GM23248 (cell line): ENCODE data around the gene TBKBP1. TPM values are rescaled to one million over a fixed set of nuclear protein-coding genes. Genes with fewer than 3 reads are reported as not detected.

ENCODE experiments used
- DNase-seq: peaks from one replicate; pipeline ENCODE4 v3.0.0-alpha.2; 2015
- H2AFZ ChIP-seq: fragments of 200-600 bp; sonication (generic); 2 replicates; pipeline ENCODE4 v1.6.1; 2016; ENCODE audit warnings: antibody characterized with exemption
- H3F3A ChIP-seq: fragments of 200-600 bp; sonication (generic); 2 replicates; pipeline ENCODE4 v1.6.1; 2016; ENCODE audit warnings: mild to moderate bottlenecking, antibody characterized with exemption, mixed run types; ENCODE audit not compliant: insufficient read depth
- H3K27ac ChIP-seq: fragments of 200-600 bp; sonication (generic); 2 replicates; pipeline ENCODE4 v1.5.1; 2016; ENCODE audit warnings: mild to moderate bottlenecking
- H3K27me3 ChIP-seq: fragments of 200-600 bp; sonication (generic); replicated peaks from 2 replicates; pipeline ENCODE4 v1.6.1; 2016; ENCODE audit warnings: mild to moderate bottlenecking; ENCODE audit not compliant: insufficient read depth
- H3K36me3 ChIP-seq: fragments of 200-600 bp; sonication (generic); 2 replicates; pipeline ENCODE4 v1.6.1; 2016; ENCODE audit warnings: low read depth, mild to moderate bottlenecking
- H3K4me1 ChIP-seq: fragments of 200-600 bp; sonication (generic); 2 replicates; pipeline ENCODE4 v1.6.1; 2016; ENCODE audit warnings: mild to moderate bottlenecking; ENCODE audit not compliant: insufficient read depth
- H3K4me2 ChIP-seq: fragments of 200-600 bp; sonication (generic); one replicate; pipeline ENCODE4 v1.6.1; 2016; ENCODE audit warnings: mild to moderate bottlenecking; ENCODE audit not compliant: unreplicated experiment
- H3K4me3 ChIP-seq: fragments of 200-600 bp; sonication (generic); 2 replicates; pipeline ENCODE4 v1.5.1; 2016; ENCODE audit warnings: mild to moderate bottlenecking
- H3K79me2 ChIP-seq: fragments of 200-600 bp; sonication (generic); 2 replicates; pipeline ENCODE4 v1.6.1; 2016; ENCODE audit warnings: mild to moderate bottlenecking; ENCODE audit not compliant: insufficient read depth
- H3K9ac ChIP-seq: fragments of 200-600 bp; sonication (generic); 2 replicates; pipeline ENCODE4 v1.6.1; 2016; ENCODE audit warnings: mild to moderate bottlenecking
- H3K9me2 ChIP-seq: fragments of 200-600 bp; sonication (generic); 2 replicates; pipeline ENCODE4 v1.6.1; 2016; ENCODE audit warnings: mixed run types, mild to moderate bottlenecking, moderate library complexity; ENCODE audit not compliant: insufficient read depth
- H3K9me3 ChIP-seq: fragments of 200-600 bp; sonication (generic); one replicate; pipeline ENCODE4 v1.6.1; 2017; ENCODE audit warnings: low read depth
- H4K20me1 ChIP-seq: fragments of 200-600 bp; sonication (generic); 2 replicates; pipeline ENCODE4 v1.6.0; 2016; ENCODE audit not compliant: insufficient read depth
- EZH2 ChIP-seq: fragments of 200-600 bp; sonication (generic); IDR thresholded peaks from 2 replicates; pipeline ENCODE4 v1.6.1; 2018; ENCODE audit warnings: antibody characterized with exemption, mild to moderate bottlenecking; ENCODE audit not compliant: insufficient read depth, poor library complexity, severe bottlenecking
- EZH2phosphoT487 ChIP-seq: fragments of 200-600 bp; sonication (generic); IDR thresholded peaks from 2 replicates; pipeline ENCODE4 v1.6.1; 2018; ENCODE audit warnings: antibody characterized with exemption, moderate library complexity, mild to moderate bottlenecking, low read depth; ENCODE audit not compliant: insufficient read depth
- WGBS, 2 experiments: methylation state at CpG; one replicate each; pipeline ENCODE4 v1.1.6; 2015 to 2017; ENCODE audit warnings: low lambda C conversion rate in 2 of 2, low coverage in 1 of 2; ENCODE audit errors: missing lambda C conversion rate in 2 of 2; 5-methylcytosine and 5-hydroxymethylcytosine counted together
- in situ Hi-C: fragments of 300-500 bp; cut with MboI; formaldehyde crosslinking; loops from 2 replicates; pipeline ENCODE4 v1.15.0; 2020
- polyA plus RNA-seq: library from polyadenylated mRNA; unstranded; fragments of >200 nt; fragmentation: Nextera tagmentation; extraction: Ambion mirVana; gene quantifications from 2 replicates; pipeline ENCODE4 v1.2.1, GENCODE V29; 2016
- total RNA-seq: library from RNA; depleted of rRNA; stranded (reverse); fragments of >200 nt; shearing (Covaris generic); gene quantifications from 2 replicates; pipeline ENCODE4 v1.2.3, GENCODE V29; 2014

The TBKBP1 gene
- total and polyA plus RNA-seq, 2 experiments from 2014 or later, result 1.1 to 12.3 TPM

- in situ Hi-C loops, result no loop called here
- H2AFZ ChIP-seq, result peak overlapping the region; percentile 68
- WGBS, 2 experiments, result 47 to 52% methylated on average over 42 to 44 of the region's 47 CpGs
These were observed 1.7 kb downstream of the TBKBP1 start for GRCh38 chr17:47695429-47696376.

DNA sequence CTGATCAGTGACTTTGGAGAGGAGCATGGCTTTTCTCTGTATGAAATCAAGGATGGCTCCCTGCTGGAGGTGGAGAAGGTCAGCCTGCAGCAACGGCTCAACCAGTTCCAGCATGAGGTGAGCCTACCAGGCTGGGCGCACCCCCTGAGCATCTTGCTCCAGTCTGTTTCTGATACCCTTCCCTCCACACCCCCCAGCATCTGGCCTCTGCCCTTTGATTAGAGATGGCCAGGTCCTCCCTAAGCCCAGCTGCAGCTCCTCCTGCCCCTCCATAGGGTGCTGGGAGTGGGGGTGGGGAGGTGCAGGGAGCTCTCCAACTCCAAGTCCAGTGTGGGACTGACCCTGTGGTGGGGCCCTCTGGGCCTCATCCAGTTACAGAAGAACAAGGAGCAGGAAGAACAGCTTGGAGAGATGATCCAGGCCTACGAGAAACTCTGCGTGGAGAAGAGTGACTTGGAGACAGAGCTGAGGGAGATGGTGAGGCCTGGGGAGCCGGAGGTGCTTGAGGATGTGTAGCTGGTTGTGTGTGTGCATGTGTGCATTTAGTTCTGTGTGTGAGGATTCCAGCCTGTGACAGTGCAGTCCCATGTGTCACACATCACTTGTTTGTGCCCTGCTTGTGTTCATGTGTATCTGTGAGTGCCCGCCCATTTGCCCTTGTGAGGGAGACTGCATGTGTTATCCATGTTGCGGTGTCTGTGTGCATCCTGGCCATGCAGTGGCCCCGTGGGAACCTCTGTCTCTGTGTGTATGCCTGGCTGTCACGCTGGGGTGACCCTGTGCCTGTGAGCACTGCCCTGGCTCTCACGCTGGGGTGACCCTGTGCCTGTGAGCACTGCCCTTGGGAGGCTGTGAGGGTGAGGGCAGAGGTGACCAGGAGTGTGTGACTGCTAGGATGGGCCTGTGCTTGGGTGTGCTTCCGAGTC is 3.0 kb downstream of the TBKBP1 start:
- TF ChIP-seq EZH2phosphoT487 (no peak), EZH2 (no peak)
- Histone ChIP-seq H4K20me1 (no peaks in the 10 kb centered on the region), H3K27ac (no peak overlapping the region), H3K4me3 (no peak overlapping the region), H3K4me1 (peaks cover 6% of the 10 kb centered on the region), H3K27me3 (no peaks in the 10 kb centered on the region), H3F3A (no peaks in the 10 kb centered on the region; the same call in none of the 2 replicates), H3K79me2 (no peaks in the 10 kb centered on the region), H3K9ac (no peak overlapping the region), H3K36me3 (peaks cover 6% of the 10 kb centered on the region; the same call in 1 of the 2 replicates), H3K9me3 (no peaks in the 10 kb centered on the region), H2AFZ (no peak overlapping the region), H3K9me2 (no peaks in the 10 kb centered on the region), H3K4me2 (no peak overlapping the region)
- in situ Hi-C loops, result no loop called here
- DNase-seq, result no peak
- WGBS, 2 experiments, result 73 to 79% methylated on average over 10 to 11 of the region's 11 CpGs

More at GRCh38 chr17:47695429-47696376, 1.7 kb downstream of the TBKBP1 start:
- no peaks in the 10 kb centered on the region for H3K27me3 ChIP-seq
- peak; percentile 39 for DNase-seq
- peaks cover 6% of the 10 kb centered on the region for H3K4me1 ChIP-seq
- peak overlapping the region; percentile 83 for H3K4me2 ChIP-seq
- no peaks in the 10 kb centered on the region for H3K9me3 ChIP-seq
- peaks cover 6% of the 10 kb centered on the region; the same call in 1 of the 2 replicates for H3K36me3 ChIP-seq
- no peaks in the 10 kb centered on the region; the same call in none of the 2 replicates for H3F3A ChIP-seq
- peak overlapping the region; percentile 95 for H3K9ac ChIP-seq
- H4K20me1 ChIP-seq, result no peaks in the 10 kb centered on the region
- H3K79me2 ChIP-seq, result no peaks in the 10 kb centered on the region
- H3K9me2 ChIP-seq, result no peaks in the 10 kb centered on the region
- peak overlapping the region; percentile 72 for H3K27ac ChIP-seq
- peak overlapping the region; percentile 93 for H3K4me3 ChIP-seq
- no peak for TF ChIP-seq EZH2
- no peak for TF ChIP-seq EZH2phosphoT487

DNA sequence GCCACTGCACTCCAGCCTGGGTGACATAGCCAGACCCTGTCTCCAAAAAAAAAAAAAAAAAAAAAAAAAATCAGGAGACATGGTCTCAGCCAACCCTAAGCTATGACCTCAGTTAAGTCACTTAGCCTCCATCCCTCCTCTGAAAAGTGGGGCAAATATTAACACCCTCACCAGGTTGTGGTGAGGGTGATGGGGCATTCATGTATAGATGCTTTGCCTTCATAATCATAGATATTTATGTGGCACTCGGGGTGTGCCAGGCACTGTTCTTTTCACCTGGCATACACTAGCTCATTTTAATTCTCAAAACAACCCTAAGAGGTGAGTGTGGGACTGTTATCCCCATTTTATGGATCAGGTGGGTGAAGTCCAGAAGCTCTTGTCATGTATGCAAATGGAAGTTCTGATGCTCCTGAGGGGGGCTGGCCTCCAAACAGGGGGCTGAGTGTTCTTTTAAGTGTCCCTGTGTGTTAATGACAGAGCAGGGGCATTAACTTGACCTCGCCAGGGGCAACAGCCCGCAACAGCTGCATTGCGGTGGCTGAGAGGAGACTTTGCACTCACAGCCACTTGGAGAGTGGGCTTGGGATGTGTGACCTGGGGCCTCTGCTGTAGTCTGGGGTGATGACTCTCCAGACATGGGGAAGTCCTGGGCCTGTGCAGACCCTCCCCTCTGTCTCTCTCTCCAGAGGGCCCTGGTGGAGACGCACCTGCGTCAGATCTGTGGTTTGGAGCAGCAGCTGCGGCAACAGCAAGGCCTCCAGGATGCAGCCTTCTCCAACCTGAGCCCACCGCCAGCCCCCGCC is 4.1 kb downstream of the TBKBP1 start:
- H3K9me2 ChIP-seq, result no peaks in the 10 kb centered on the region
- peaks cover 6% of the 10 kb centered on the region; the same call in 1 of the 2 replicates for H3K36me3 ChIP-seq
- no peaks in the 10 kb centered on the region; the same call in none of the 2 replicates for H3F3A ChIP-seq
- DNase-seq, result no peak
- no peaks in the 10 kb centered on the region for H3K9me3 ChIP-seq
- no peaks in the 10 kb centered on the region for H3K79me2 ChIP-seq
- TF ChIP-seq EZH2 (no peak), EZH2phosphoT487 (no peak)
- WGBS, 2 experiments, result 71 to 99% methylated on average over 6 to 9 of the region's 9 CpGs
- H3K4me1 ChIP-seq, result peaks cover 3% of the 10 kb centered on the region
- H3K27me3 ChIP-seq, result no peaks in the 10 kb centered on the region
- no peak overlapping the region for H3K9ac ChIP-seq
- no peak overlapping the region for H2AFZ ChIP-seq
- no peak overlapping the region for H3K27ac ChIP-seq
- in situ Hi-C loops, result no loop called here
- no peak overlapping the region for H3K4me2 ChIP-seq
- no peaks in the 10 kb centered on the region for H4K20me1 ChIP-seq
- H3K4me3 ChIP-seq, result no peak overlapping the region
